Activated CD4-positive, alpha-beta memory T cell treated with anti-CD3 and anti-CD28 coated beads for 36 hours (primary cell): ENCODE results near the gene BPTF. TPM values are rescaled to one million over a fixed set of nuclear protein-coding genes. Genes with fewer than 3 reads are reported as not detected.
"Not testable (repeated sequence)": the region's sequence is repeated elsewhere in the genome, so short reads cannot be mapped to it uniquely, and the experiment has no call there.

Experiments
- CTCF ChIA-PET: fragments of 350-600 bp; sonication (Branson Sonifier 250); formaldehyde crosslinking; loops from one replicate; lab custom pipeline; 2021; ENCODE audit warnings: antibody characterized with exemption, inconsistent platforms; lab: Charles Lee
- POLR2A ChIA-PET: fragments of 350-600 bp; sonication (Branson Sonifier 250); formaldehyde crosslinking; loops from one replicate; lab custom pipeline; 2021; ENCODE audit warnings: antibody characterized with exemption; lab: Charles Lee
- DNase-seq: peaks from one replicate; pipeline ENCODE4 v3.0.0-alpha.2; 2020
- H3K27ac Mint-ChIP-seq: one replicate; pipeline ENCODE4 v1.8.0; 2021; ENCODE audit warnings: mixed read lengths
- H3K27me3 Mint-ChIP-seq: one replicate; pipeline ENCODE4 v1.8.0; 2021; ENCODE audit warnings: mixed read lengths
- H3K36me3 Mint-ChIP-seq: one replicate; pipeline ENCODE4 v1.8.0; 2021; ENCODE audit warnings: mixed read lengths
- H3K4me1 Mint-ChIP-seq: one replicate; pipeline ENCODE4 v1.8.0; 2021; ENCODE audit warnings: low read depth, mixed read lengths
- H3K4me3 Mint-ChIP-seq: one replicate; pipeline ENCODE4 v1.8.0; 2021; ENCODE audit warnings: mild to moderate bottlenecking, mixed read lengths
- H3K9me3 Mint-ChIP-seq: one replicate; pipeline ENCODE4 v1.8.0; 2021; ENCODE audit warnings: mixed read lengths
- intact Hi-C: fragments of 100-400 bp; cut with micrococcal nuclease; formaldehyde crosslinking; loops from one replicate; pipeline ENCODE4 v1.15.1; 2023
- total RNA-seq, 2 experiments: library from RNA; stranded (reverse); gene quantifications; one replicate each; pipeline ENCODE4 v1.2.3, GENCODE V29; 2021

BPTF gene
- total RNA-seq, 2 experiments from 2014 or later: 67.6 to 71.4 TPM

- H3K4me1 Mint-ChIP-seq: peaks cover 67% of the 10 kb centered on the region
- peaks cover 2% of the 10 kb centered on the region for H3K36me3 Mint-ChIP-seq
- H3K9me3 Mint-ChIP-seq: no peaks in the 10 kb centered on the region
- no peak overlapping the region for H3K4me3 Mint-ChIP-seq
- H3K27ac Mint-ChIP-seq: no peak overlapping the region
- intact Hi-C loops: no loop called here
- H3K27me3 Mint-ChIP-seq: no peaks in the 10 kb centered on the region
- CTCF ChIA-PET: interaction anchor here (0.6 to 1.0 kb wide), 3 partner anchors 13 to 72 kb away, joined by 3 to 4 read pairs (median 4); no protein-coding TSS in a partner anchor
- POLR2A ChIA-PET: no interaction called here
- no peak for DNase-seq
These were observed 13.2 kb downstream of the BPTF start for GRCh38 chr17:67838538-67838937.

GRCh38 chr17:67841992-67842391 is 16.7 kb downstream of the BPTF start:
- H3K27ac Mint-ChIP-seq: no peak overlapping the region
- no peaks in the 10 kb centered on the region for H3K27me3 Mint-ChIP-seq
- no peaks in the 10 kb centered on the region for H3K36me3 Mint-ChIP-seq
- no peak for DNase-seq
- no peak overlapping the region for H3K4me3 Mint-ChIP-seq
- peaks cover 43% of the 10 kb centered on the region for H3K4me1 Mint-ChIP-seq
- ChIA-PET POLR2A (no interaction called here), CTCF (no interaction called here)
- H3K9me3 Mint-ChIP-seq: no peaks in the 10 kb centered on the region
- intact Hi-C loops: no loop called here

GRCh38 chr17:67842648-67843047 is 17.3 kb downstream of the BPTF start:
- intact Hi-C loops: no loop called here
- Mint-ChIP-seq H3K9me3 (no peaks in the 10 kb centered on the region), H3K36me3 (no peaks in the 10 kb centered on the region), H3K4me3 (no peak overlapping the region), H3K27me3 (no peaks in the 10 kb centered on the region), H3K27ac (no peak overlapping the region), H3K4me1 (peaks cover 37% of the 10 kb centered on the region)
- POLR2A ChIA-PET: no interaction called here
- no peak for DNase-seq
- CTCF ChIA-PET: no interaction called here

GRCh38 chr17:67845374-67845773 is 20.1 kb downstream of the BPTF start:
- peaks cover 27% of the 10 kb centered on the region for H3K4me1 Mint-ChIP-seq
- DNase-seq: no peak
- no peak overlapping the region for H3K27ac Mint-ChIP-seq
- no peaks in the 10 kb centered on the region for H3K9me3 Mint-ChIP-seq
- ChIA-PET CTCF (no interaction called here), POLR2A (no interaction called here)
- peaks cover 2% of the 10 kb centered on the region for H3K36me3 Mint-ChIP-seq
- intact Hi-C loops: no loop called here
- no peaks in the 10 kb centered on the region for H3K27me3 Mint-ChIP-seq
- H3K4me3 Mint-ChIP-seq: no peak overlapping the region

GRCh38 chr17:67848189-67848588 is 22.9 kb downstream of the BPTF start:
- H3K4me3 Mint-ChIP-seq, H3K27me3 Mint-ChIP-seq, CTCF ChIA-PET, H3K36me3 Mint-ChIP-seq, H3K27ac Mint-ChIP-seq, POLR2A ChIA-PET, intact Hi-C loops, DNase-seq, H3K9me3 Mint-ChIP-seq: not testable (repeated sequence)
- peaks cover 34% of the 10 kb centered on the region for H3K4me1 Mint-ChIP-seq

GRCh38 chr17:67848846-67849245 is 23.5 kb downstream of the BPTF start:
- DNase-seq, CTCF ChIA-PET, H3K27ac Mint-ChIP-seq, H3K36me3 Mint-ChIP-seq, intact Hi-C loops, H3K27me3 Mint-ChIP-seq, H3K4me3 Mint-ChIP-seq, H3K9me3 Mint-ChIP-seq, POLR2A ChIA-PET: not testable (repeated sequence)
- peaks cover 38% of the 10 kb centered on the region for H3K4me1 Mint-ChIP-seq

- Mint-ChIP-seq H3K36me3 (peaks cover 16% of the 10 kb centered on the region), H3K27me3 (no peaks in the 10 kb centered on the region), H3K4me1 (peaks cover 47% of the 10 kb centered on the region), H3K4me3 (no peak overlapping the region), H3K27ac (no peak overlapping the region), H3K9me3 (no peaks in the 10 kb centered on the region)
- ChIA-PET POLR2A (no interaction called here), CTCF (interaction anchor here (1.0 kb wide), 1 partner anchor 13 kb away, joined by 3 read pairs; no protein-coding TSS in a partner anchor)
- DNase-seq: no peak
- intact Hi-C loops: no loop called here
These were observed 25.8 kb downstream of the BPTF start for GRCh38 chr17:67850991-67851631.

GRCh38 chr17:67853703-67854102 is 28.4 kb downstream of the BPTF start:
- intact Hi-C loops: no loop called here
- no peak overlapping the region for H3K4me3 Mint-ChIP-seq
- ChIA-PET CTCF (no interaction called here), POLR2A (no interaction called here)
- H3K27ac Mint-ChIP-seq: no peak overlapping the region
- DNase-seq: no peak
- H3K4me1 Mint-ChIP-seq: peaks cover 60% of the 10 kb centered on the region
- no peaks in the 10 kb centered on the region for H3K27me3 Mint-ChIP-seq
- H3K9me3 Mint-ChIP-seq: no peaks in the 10 kb centered on the region
- peaks cover 20% of the 10 kb centered on the region for H3K36me3 Mint-ChIP-seq

GRCh38 chr17:67854378-67854777 is 29.1 kb downstream of the BPTF start:
- H3K4me1 Mint-ChIP-seq: peaks cover 60% of the 10 kb centered on the region
- DNase-seq: no peak
- no peak overlapping the region for H3K4me3 Mint-ChIP-seq
- POLR2A ChIA-PET: no interaction called here
- CTCF ChIA-PET: no interaction called here
- intact Hi-C loops: no loop called here
- peaks cover 18% of the 10 kb centered on the region for H3K36me3 Mint-ChIP-seq
- no peak overlapping the region for H3K27ac Mint-ChIP-seq
- H3K9me3 Mint-ChIP-seq: no peaks in the 10 kb centered on the region
- H3K27me3 Mint-ChIP-seq: no peaks in the 10 kb centered on the region

GRCh38 chr17:67855504-67856324 is 30.4 kb downstream of the BPTF start:
- H3K4me1 Mint-ChIP-seq: peaks cover 65% of the 10 kb centered on the region
- H3K4me3 Mint-ChIP-seq: peak overlapping the region; percentile 21
- DNase-seq: no peak
- ChIA-PET CTCF (no interaction called here), POLR2A (interaction anchor here (0.7 kb wide), 1 partner anchor 358 kb away, joined by 3 read pairs; no protein-coding TSS in a partner anchor)
- no peaks in the 10 kb centered on the region for H3K9me3 Mint-ChIP-seq
- peaks cover 18% of the 10 kb centered on the region for H3K36me3 Mint-ChIP-seq
- H3K27ac Mint-ChIP-seq: peak overlapping the region; percentile 58
- no peaks in the 10 kb centered on the region for H3K27me3 Mint-ChIP-seq
- intact Hi-C loops: no loop called here

- DNase-seq, CTCF ChIA-PET, H3K27me3 Mint-ChIP-seq, H3K9me3 Mint-ChIP-seq, intact Hi-C loops: not testable (repeated sequence)
- peak overlapping the region; percentile 21 for H3K4me3 Mint-ChIP-seq
- peak overlapping the region; percentile 58 for H3K27ac Mint-ChIP-seq
- H3K36me3 Mint-ChIP-seq: peaks cover 18% of the 10 kb centered on the region
- peaks cover 65% of the 10 kb centered on the region for H3K4me1 Mint-ChIP-seq
- POLR2A ChIA-PET: interaction anchor here (0.6 kb wide), 1 partner anchor 71 kb away, joined by 6 read pairs; no protein-coding TSS in a partner anchor
These were observed 31.1 kb downstream of the BPTF start for GRCh38 chr17:67856402-67856801.

GRCh38 chr17:67862614-67863217 is 37.4 kb downstream of the BPTF start:
- DNase-seq: no peak
- intact Hi-C loops: loop anchor here (2.0 kb wide), 1 partner anchor 36 kb away; no protein-coding TSS in a partner anchor
- ChIA-PET CTCF (no interaction called here), POLR2A (interaction anchor here (1.5 kb wide), 1 partner anchor 131 kb away, joined by 3 read pairs; no protein-coding TSS in a partner anchor)
- Mint-ChIP-seq H3K4me3 (no peak overlapping the region), H3K4me1 (peaks cover 63% of the 10 kb centered on the region), H3K36me3 (peaks cover 14% of the 10 kb centered on the region), H3K27me3 (no peaks in the 10 kb centered on the region), H3K9me3 (no peaks in the 10 kb centered on the region), H3K27ac (peak overlapping the region; percentile 20)
